ENCODE measurements around the gene CETN3. TPM values are rescaled to one million over a fixed set of nuclear protein-coding genes. Genes with fewer than 3 reads are reported as not detected.

CETN3 gene
- total and polyA plus RNA-seq, 9 of the 15 experiments (the other 6 are each of a cell fraction or from before 2014, with no cell fraction given), result 43.3 to 113 (median 82.4) TPM

GRCh38 chr5:90410178-90410762 is 714 bp upstream of the CETN3 start (continued):
- TF ChIP-seq HDAC2 (IDR thresholded peaks at IDR 0.05) (peak; percentile 56; the same call in 1 of the 2 replicates), ZNF740 (CRISPR knock-in tag; IDR thresholded peaks at IDR 0.05) (no peak), ZNF740 (tag; IDR thresholded peaks at IDR 0.05) (no peak), AFF1 (IDR thresholded peaks at IDR 0.05; ENCODE audit: low read depth in 1 of 2, partially characterized antibody in 2 of 2) (peak; percentile 42 to 73), ARNT (IDR thresholded peaks at IDR 0.05) (peak in 1 of 2 experiments; percentile 2; a peak in 2 of 4 replicates), KLF6 (CRISPR knock-in tag; IDR thresholded peaks at IDR 0.05; ENCODE audit: borderline replicate concordance) (no peak), LARP7 (IDR thresholded peaks at IDR 0.05) (no peak), CEBPB (tag; IDR thresholded peaks at IDR 0.05) (no peak), NCOA1 (IDR thresholded peaks at IDR 0.05; ENCODE audit: low read depth) (no peak), GTF2B (IDR thresholded peaks at IDR 0.05; ENCODE audit: extremely low read depth, insufficient read length) (no peak), CREB3L1 (IDR thresholded peaks at IDR 0.05; ENCODE audit: borderline replicate concordance, low read depth) (0 out of 2 replicates have a peak, but pooled peaks have one; percentile 25), C11orf30 (IDR thresholded peaks at IDR 0.05; ENCODE audit: low read depth) (peak; percentile 46), SAFB2 (IDR thresholded peaks at IDR 0.05; ENCODE audit: borderline replicate concordance, low read depth, low read length, severe bottlenecking) (no peak)

Measured in K562 (cell line).